Amygdala (tissue), 56 donors: ENCODE measurements around the gene LACRT.

Experiments used
- DNase-seq, 56 donors: peaks; one replicate each; lab custom pipeline; 2025; lab: John Stamatoyannopoulos, UW

LACRT gene

DNA sequence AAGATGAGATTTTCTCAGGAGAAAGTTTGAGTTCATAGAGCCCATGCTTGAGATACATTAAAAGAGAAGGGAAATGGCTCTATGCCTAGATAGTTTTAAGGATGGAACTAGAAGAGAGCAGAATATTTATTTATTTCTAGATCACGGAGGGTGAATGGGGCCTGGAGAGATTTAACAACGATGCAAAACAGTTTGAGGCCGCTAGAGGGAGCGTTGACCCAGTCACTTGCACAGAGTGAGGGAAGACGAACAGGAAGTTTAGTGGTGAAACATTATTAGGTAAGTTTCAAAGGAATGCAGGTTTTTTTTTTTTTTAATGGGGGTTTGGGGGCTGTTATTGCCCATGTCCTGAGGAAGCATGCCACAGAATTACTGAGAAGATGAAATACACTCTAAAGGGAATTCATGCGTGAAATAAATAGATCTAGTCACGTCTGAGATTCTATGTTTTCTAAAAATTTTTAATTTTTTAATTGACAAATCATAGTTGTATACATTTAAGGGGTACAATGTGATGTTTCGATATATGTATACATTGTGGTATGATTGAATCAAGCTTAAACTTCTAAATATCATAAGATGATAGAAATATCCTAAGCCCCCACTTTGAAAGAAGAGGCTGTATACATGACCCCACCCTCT, 31.4 kb downstream of the LACRT start:
- peak in 26 of 56 donors; percentile 7 to 83 (median 23) for DNase-seq

GRCh38 chr12:54602661-54603060, 32.0 kb downstream of the LACRT start:
- DNase-seq: no peak

DNA sequence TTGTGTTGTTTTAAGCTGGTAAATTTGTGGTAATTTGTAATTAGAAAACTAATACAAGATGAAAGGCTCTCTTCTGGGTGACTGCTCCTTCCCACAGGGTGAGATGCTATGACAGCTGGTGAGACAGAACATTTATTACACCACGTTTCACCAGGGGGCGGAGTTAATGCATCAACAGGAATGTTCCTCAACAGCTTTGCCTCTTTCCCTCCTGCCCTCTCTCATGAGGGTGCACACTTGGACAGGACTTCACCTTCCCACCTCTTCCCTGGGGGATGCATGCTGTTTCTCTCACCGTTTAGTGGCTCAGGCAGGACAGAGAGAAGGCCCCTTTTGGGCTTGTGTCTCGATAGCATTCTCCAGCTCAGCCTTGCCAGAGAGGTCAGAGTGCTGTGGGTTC, 32.9 kb downstream of the LACRT start:
- DNase-seq: no peak

- DNase-seq: no peak
These were observed 35.7 kb downstream of the LACRT start for GRCh38 chr12:54598970-54599369.

GRCh38 chr12:54596526-54596946, 38.2 kb downstream of the LACRT start:
- DNase-seq: peak in 34 of 56 donors; percentile 10 to 82 (median 37)

GRCh38 chr12:54595471-54595870, 39.2 kb downstream of the LACRT start:
- no peak for DNase-seq

GRCh38 chr12:54593725-54594124, 41.0 kb downstream of the LACRT start:
- DNase-seq: no peak

DNA sequence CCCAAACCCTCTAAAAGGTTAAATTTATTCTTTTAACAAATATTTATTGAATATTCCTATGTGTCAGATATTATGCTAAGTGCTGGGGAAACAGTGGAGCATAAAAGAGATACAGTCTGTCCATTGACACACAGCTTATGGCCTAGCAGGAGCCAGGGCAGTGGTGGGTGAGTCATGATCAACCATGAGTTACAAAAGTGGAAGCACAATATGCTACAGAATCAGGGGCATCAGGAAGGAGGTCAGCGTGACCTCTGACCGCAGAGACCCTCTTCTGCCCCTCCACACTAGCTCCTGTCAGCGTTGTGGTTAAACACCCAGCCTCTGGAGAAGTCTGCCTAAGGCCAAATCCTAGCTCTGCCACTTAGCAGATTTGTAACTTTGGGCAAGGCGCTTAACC, 41.6 kb downstream of the LACRT start:
- DNase-seq: no peak

DNA sequence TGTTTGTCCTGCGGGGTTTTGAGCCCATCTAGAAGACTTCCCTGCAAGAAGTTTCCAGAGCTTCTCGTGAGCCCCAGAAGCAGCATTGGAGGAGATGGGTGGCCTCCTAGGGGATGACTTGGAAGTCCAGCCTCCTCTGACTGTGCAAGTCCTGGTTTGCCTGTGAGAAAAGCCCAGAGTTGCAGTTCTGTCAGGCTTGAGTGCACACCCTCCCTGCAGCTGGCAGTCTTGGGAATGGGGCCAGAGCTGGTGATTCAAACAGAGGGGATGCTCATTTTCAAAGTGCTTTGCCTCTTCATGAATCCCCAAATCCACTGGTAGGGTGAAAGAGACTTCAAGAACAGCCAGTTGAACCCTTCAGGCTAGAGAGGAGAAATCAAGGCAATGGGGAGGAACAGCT, 42.4 kb downstream of the LACRT start:
- DNase-seq: no peak

GRCh38 chr12:54590978-54591591, 43.6 kb downstream of the LACRT start:
- DNase-seq: peak in 1 of 56 donors; percentile 24

- DNase-seq: no peak
These were observed 44.7 kb downstream of the LACRT start for GRCh38 chr12:54589964-54590363.

DNA sequence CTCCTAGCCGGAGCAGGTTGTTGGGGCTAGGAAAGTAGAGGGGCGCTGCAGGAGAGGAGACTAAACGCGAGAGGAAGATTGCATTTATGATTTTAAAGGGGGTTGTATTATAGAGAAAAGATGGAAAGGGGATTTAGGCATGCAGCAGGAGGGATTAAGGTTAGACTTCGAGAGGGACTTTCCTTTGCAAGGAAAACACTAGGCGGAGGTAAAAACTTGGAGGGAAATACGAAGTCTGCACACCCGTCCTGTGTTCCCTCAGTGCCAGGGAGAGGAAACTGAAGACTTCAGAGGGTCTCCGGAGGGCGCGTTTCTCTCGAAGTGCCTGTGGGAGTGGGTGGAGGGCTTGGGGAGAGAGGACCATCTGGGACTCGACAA, 45.8 kb downstream of the LACRT start:
- DNase-seq: no peak

DNA sequence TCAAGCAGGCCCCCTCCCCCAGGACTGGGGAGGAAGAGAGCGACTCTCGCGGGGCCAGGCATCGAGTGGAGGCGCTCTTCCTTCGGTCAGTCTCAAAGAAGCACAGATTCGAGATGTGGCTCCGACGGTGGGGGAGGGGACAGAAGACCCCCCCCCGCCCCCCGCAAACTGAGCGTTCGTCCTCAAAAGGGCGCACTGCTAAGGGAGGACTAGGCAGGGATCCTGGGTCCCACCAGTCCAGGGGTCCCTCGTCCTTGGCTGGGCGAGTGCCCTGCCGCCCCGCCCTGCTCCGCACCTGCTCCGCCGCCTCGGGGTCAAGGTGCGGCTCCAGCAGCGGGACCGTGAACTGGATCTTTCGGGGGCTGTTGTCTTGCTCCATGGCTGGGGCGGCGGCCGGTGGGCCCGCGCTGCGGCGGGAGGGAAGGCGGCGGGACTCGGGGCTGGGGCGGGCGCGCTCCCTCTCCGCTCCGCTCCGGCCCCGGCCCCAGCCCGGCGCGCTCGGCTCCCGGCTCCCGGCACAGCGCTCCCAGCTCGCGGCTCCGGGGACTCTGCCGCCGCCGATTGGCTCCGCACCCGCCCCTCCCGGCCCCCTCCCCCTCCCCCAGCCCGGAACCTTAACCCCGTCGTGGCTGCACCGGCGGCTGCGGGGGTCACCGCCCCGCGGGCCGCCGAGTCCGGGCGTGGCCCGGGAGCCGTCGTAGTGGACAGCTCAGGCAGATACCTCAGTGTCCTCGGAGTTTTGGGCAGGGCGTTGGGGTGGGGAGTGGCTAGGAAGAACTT, 46.4 kb downstream of the LACRT start, which contains the start of gene PPP1R1A:
Gene PPP1R1A (minus strand): TSS at position 550 of the 780 bp plus-strand sequence. CDS start 171 bp downstream, at position 379.
- DNase-seq: peak in 16 of 56 donors; percentile 5 to 44 (median 28)

- peak in 39 of 56 donors; percentile 11 to 80 (median 31) for DNase-seq
These were observed 47.3 kb downstream of the LACRT start for GRCh38 chr12:54587315-54587873.

GRCh38 chr12:54586620-54587019, 48.1 kb downstream of the LACRT start:
- no peak for DNase-seq

- no peak for DNase-seq
These were observed 49.5 kb downstream of the LACRT start for GRCh38 chr12:54585243-54585642.

- DNase-seq: no peak
These were observed 50.6 kb downstream of the LACRT start for GRCh38 chr12:54584128-54584527.

DNA sequence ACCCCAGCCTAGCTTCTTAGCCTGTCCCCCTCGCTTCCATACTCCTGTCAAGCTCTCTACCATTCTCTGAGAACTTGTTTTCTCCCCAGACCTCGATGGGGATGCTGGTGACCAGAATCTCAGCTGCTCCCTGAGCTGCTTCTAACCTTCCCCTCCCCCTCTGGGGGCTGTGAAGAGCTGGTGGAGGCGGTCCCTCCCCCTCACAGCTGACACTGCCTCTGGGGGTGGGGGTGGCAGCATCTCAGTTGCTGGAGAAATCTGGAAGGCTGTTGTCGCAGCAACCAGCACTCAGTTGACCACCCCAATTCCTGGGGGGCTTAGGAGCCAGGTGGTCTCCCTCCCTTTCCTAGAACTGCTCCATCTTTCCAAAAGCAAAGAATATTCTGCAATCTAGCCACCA, 51.0 kb downstream of the LACRT start:
- no peak for DNase-seq

GRCh38 chr12:54581412-54581811, 53.3 kb downstream of the LACRT start:
- DNase-seq: no peak
